Pancreas (tissue), 10 donors: ENCODE measurements around the gene DUOX1. TPM values are rescaled to one million over a fixed set of nuclear protein-coding genes. Genes with fewer than 3 reads are reported as not detected.

Source experiments
- ATAC-seq, 4 donors: fragments of 200-7000 bp; cut with Tn5 transposase; one replicate each; pipeline versions ENCODE4 v1.8.0 to v1.9.1; 2020; ENCODE audit warnings: mild to moderate bottlenecking in 4 of 4, moderate library complexity in 4 of 4
- DNase-seq, 6 donors: peaks; one replicate each; pipeline ENCODE4 v3.0.0-alpha.2; 2020
- FAIRE-seq: peaks from 2 replicates; lab custom pipeline; 2012; peaks lifted over from hg19 to GRCh38; lab: Jason Lieb, UNC
- H3K27ac ChIP-seq, 4 donors: fragments of 200-600 bp; sonication (generic); 1 replicate in 3 of 4; 2 replicates in 1 of 4; pipeline versions ENCODE4 v1.5.0 to v1.8.0; 2020
- H3K27me3 ChIP-seq, 4 donors: fragments of 200-600 bp; one replicate each; pipeline ENCODE4 v1.8.0; 2021
- H3K36me3 ChIP-seq, 3 donors: fragments of 200-600 bp; sonication (generic) in 1 of 3; one replicate each; pipeline versions ENCODE4 v1.5.0 to v1.8.0; 2020 to 2021
- H3K4me1 ChIP-seq, 3 donors: fragments of 200-600 bp; one replicate each; pipeline ENCODE4 v1.8.0; 2021
- H3K4me3 ChIP-seq, 4 donors: fragments of 200-600 bp; sonication (generic) in 2 of 4; one replicate each; pipeline versions ENCODE4 v1.5.0 to v1.8.0; 2020 to 2021
- H3K9me3 ChIP-seq, 4 donors: fragments of 200-600 bp; one replicate each; pipeline ENCODE4 v1.8.0; 2021
- WGBS, 2 donors: extraction: QIAGEN DNeasy Blood & Tissue Kit; methylation state at CpG; one replicate each; pipeline ENCODE4 v1.1.7; 2013; 5-methylcytosine and 5-hydroxymethylcytosine counted together
- intact Hi-C, 3 donors: fragments of 100-400 bp; cut with DNase I; formaldehyde crosslinking; loops; one replicate each; pipeline versions ENCODE4 v1.11.1 to v1.14.2; 2022
- polyA plus RNA-seq, 2 donors: library from polyadenylated mRNA; stranded (reverse); fragments of 200-250 nt; gene quantifications; one replicate each; pipeline ENCODE4 v1.2.3, GENCODE V29; 2013
- total RNA-seq, 6 donors: library from RNA; stranded (reverse); fragmentation: NEBNext Ultra II Directional in 4 of 6; extraction: Animal tissue kit (Norgen Biotek cat#: 25700) in 4 of 6; gene quantifications; one replicate each; pipeline versions ENCODE4 v1.2.1 to v1.2.4, GENCODE V29; 2021 to 2023
- TF ChIP-seq, protein P1 (sequence below), 4 donors: fragments of 200-600 bp; sonication (generic) in 3 of 4; IDR thresholded peaks; one replicate each; pipeline versions ENCODE4 v1.5.0 to v1.8.0; 2021; ENCODE audit warnings: antibody characterized with exemption in 4 of 4
- donor health status: healthy with polysubstance abuse.
- donor health status: DM: no; HTN: no; CAD: no; lungs with moderate emphysema.
- donor health status: DM: no; HTN: no; CAD: no.
- donor health status: control.
- donor health status: control.
- donor health status: Bipolar disorder and iron deficiency.
- donor health status: DM: yes; HTN: yes; CAD: no.
- donor health status: DM: no; HTN: no; CAD: no.
- donor health status: DM: no; HTN: no; CAD: no.
- donor health status: DM: yes; HTN: yes; CAD: no.

Gene DUOX1
- total and polyA plus RNA-seq, 8 donors: 0.14 to 0.97 (median 0.42) TPM

- peaks cover 0 to 3% (median 0%) of the 10 kb centered on the region in 3 donors for H3K4me1 ChIP-seq
- intact Hi-C loops: no loop called here
- no peak for DNase-seq
- H3K27me3 ChIP-seq: no peaks in the 10 kb centered on the region
- ATAC-seq: peak in 1 of 4 donors; percentile 5
- FAIRE-seq: no peak
- WGBS, 2 donors: 71 to 75% methylated on average over 8 of the region's 8 CpGs
- TF ChIP-seq, protein P1, sequence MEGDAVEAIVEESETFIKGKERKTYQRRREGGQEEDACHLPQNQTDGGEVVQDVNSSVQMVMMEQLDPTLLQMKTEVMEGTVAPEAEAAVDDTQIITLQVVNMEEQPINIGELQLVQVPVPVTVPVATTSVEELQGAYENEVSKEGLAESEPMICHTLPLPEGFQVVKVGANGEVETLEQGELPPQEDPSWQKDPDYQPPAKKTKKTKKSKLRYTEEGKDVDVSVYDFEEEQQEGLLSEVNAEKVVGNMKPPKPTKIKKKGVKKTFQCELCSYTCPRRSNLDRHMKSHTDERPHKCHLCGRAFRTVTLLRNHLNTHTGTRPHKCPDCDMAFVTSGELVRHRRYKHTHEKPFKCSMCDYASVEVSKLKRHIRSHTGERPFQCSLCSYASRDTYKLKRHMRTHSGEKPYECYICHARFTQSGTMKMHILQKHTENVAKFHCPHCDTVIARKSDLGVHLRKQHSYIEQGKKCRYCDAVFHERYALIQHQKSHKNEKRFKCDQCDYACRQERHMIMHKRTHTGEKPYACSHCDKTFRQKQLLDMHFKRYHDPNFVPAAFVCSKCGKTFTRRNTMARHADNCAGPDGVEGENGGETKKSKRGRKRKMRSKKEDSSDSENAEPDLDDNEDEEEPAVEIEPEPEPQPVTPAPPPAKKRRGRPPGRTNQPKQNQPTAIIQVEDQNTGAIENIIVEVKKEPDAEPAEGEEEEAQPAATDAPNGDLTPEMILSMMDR (IDR thresholded peaks at IDR 0.05): no peak
- H3K9me3 ChIP-seq: no peaks in the 10 kb centered on the region
- peak overlapping the region in 1 of 4 donors; percentile 63 for H3K4me3 ChIP-seq
- H3K36me3 ChIP-seq: no peaks in the 10 kb centered on the region
- H3K27ac ChIP-seq: no peak overlapping the region
Observed at GRCh38 chr15:45185903-45186770, 56.3 kb downstream of the DUOX1 start.

GRCh38 chr15:45186771-45187577 lies 57.2 kb downstream of the DUOX1 start:
- peak overlapping the region; percentile 45 to 69 (median 58) for H3K4me3 ChIP-seq
- ATAC-seq: no peak
- FAIRE-seq: no peak
- 54 to 55% methylated on average over 34 to 42 of the region's 42 CpGs for WGBS, 2 donors
- no peaks in the 10 kb centered on the region for H3K27me3 ChIP-seq
- H3K27ac ChIP-seq: no peak overlapping the region
- TF ChIP-seq, protein P1 (IDR thresholded peaks at IDR 0.05): no peak
- intact Hi-C loops: no loop called here
- peaks cover 0 to 3% (median 0%) of the 10 kb centered on the region in 3 donors for H3K4me1 ChIP-seq
- no peak for DNase-seq
- no peaks in the 10 kb centered on the region for H3K9me3 ChIP-seq
- H3K36me3 ChIP-seq: no peaks in the 10 kb centered on the region

DNA sequence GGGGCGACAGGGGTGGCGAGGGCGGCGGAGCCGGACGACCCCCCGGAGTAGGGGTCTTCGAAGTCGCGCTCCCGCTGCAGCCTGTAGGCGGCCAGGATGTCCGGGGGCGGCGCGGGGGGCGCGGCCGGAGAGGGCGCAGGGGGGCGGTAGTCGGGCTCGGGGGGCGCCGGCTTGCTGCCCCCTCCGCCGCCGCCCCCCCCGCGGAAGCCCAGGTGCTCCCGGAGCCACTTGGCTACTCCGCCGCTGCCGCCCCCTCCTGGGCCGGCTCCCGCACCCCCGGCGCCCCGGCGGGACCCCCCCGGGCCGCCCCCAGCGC lies 57.7 kb downstream of the DUOX1 start:
- Histone ChIP-seq H3K36me3 (no peaks in the 10 kb centered on the region), H3K4me1 (peaks cover 0 to 3% (median 0%) of the 10 kb centered on the region in 3 donors), H3K27me3 (no peaks in the 10 kb centered on the region), H3K4me3 (peak overlapping the region; percentile 45 to 69 (median 58)), H3K27ac (no peak overlapping the region), H3K9me3 (no peaks in the 10 kb centered on the region)
- ATAC-seq (no peak), DNase-seq (peak in 1 of 6 donors; percentile 44), FAIRE-seq (no peak)
- TF ChIP-seq, protein P1 (IDR thresholded peaks at IDR 0.05): no peak
- 7% methylated on average over 43 of the region's 43 CpGs; no CpG with 5 or more reads in 1 of the 2 donors for WGBS, 2 donors
- intact Hi-C loops: no loop called here

DNA sequence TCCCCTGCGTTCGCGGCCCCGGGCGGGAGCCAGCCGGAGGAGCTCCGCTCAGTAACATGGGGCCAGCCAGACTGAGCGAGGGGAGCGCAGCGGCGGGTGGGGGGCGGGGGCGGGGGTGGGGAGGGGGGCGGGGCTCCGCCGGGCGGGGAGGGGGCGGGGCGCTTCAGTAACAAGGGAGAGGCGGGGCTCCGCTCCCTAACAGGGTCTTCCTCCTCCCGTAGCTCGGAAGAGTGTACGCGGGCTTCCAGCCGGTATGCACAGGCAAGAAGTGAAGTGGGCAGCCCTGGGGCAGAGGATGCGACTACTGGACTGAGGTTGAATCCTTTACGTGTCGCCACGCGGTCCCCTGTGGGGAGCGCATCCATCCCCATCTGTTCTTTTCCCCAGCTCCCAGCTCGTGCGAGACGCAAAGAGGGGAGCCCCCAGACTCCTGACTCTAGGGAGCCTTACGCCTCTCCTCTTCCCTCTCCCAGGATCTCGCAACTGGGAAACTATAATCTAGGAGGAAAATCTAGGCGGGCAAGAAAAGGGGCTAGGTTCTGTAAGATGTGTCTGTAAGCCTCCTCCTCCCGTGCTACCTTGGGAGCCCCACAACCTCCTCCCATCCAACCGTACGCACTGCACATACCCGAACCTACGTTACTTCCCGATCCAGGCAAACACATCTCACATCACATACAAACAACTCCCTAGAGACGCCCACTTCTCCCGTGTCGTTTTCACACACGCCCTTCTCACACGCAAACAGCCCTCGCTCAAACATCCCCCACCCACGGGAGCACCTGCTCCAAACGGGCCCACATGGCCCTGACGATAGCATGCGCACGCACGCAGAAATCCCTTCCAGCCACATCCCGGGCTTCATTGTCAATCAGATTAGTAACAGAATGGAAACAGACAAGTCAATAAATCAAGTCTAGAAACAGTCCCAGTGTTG lies 58.4 kb downstream of the DUOX1 start, which contains the start of gene SHF:
SHF (minus strand) TSS at position 73 of the 937 bp plus-strand sequence; CDS start at position 58, 15 bp downstream.
- TF ChIP-seq, protein P1 (IDR thresholded peaks at IDR 0.05): no peak
- no peaks in the 10 kb centered on the region for H3K36me3 ChIP-seq

More for the DNA sequence above, 58.4 kb downstream of the DUOX1 start, which contains the start of gene SHF:
- ATAC-seq (peak; percentile 53 to 88 (median 74)), FAIRE-seq (no peak), DNase-seq (peak in 2 of 6 donors; percentile 39 to 71)
- Histone ChIP-seq H3K27me3 (no peaks in the 10 kb centered on the region), H3K4me1 (peaks cover 0 to 3% (median 0%) of the 10 kb centered on the region in 3 donors), H3K9me3 (no peaks in the 10 kb centered on the region), H3K4me3 (peak within 1 kb of the TSS; percentile 45 to 69 (median 58)), H3K27ac (no peak within 1 kb of the TSS)
- intact Hi-C loops: no loop called here
- 2% methylated on average over 42 to 54 of the region's 57 CpGs for WGBS, 2 donors
